Measurements from ENCODE around the gene MAPT.

DNA sequence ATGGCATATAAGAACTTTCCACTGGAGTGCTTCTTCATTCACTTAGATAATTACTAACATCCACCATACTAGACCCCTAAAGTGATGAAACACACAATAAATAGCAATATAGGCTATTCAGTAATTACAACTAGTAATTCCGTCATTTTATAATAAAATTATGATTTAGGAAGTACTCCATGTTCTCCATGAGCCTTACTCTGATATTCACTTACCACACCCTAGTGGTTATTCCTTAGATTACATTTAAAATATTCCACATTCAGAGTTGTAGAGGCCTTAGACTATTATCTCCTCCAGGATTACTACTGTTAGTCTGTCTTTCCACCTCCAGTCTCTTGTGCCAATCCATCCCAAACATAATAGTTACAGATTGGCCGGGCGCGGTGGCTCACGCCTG, 167.1 kb downstream of the MAPT start:
- TF ChIP-seq, protein P1, sequence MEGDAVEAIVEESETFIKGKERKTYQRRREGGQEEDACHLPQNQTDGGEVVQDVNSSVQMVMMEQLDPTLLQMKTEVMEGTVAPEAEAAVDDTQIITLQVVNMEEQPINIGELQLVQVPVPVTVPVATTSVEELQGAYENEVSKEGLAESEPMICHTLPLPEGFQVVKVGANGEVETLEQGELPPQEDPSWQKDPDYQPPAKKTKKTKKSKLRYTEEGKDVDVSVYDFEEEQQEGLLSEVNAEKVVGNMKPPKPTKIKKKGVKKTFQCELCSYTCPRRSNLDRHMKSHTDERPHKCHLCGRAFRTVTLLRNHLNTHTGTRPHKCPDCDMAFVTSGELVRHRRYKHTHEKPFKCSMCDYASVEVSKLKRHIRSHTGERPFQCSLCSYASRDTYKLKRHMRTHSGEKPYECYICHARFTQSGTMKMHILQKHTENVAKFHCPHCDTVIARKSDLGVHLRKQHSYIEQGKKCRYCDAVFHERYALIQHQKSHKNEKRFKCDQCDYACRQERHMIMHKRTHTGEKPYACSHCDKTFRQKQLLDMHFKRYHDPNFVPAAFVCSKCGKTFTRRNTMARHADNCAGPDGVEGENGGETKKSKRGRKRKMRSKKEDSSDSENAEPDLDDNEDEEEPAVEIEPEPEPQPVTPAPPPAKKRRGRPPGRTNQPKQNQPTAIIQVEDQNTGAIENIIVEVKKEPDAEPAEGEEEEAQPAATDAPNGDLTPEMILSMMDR (IDR thresholded peaks at IDR 0.05; ENCODE audit: low read depth, low read length), result no peak
- TF ChIP-seq, protein P2, sequence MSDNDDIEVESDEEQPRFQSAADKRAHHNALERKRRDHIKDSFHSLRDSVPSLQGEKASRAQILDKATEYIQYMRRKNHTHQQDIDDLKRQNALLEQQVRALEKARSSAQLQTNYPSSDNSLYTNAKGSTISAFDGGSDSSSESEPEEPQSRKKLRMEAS (IDR thresholded peaks at IDR 0.05; ENCODE audit: low read depth, low read length), result no peak

Data from NB4 (cell line).